Jurkat, Clone E6-1 (cell line): ENCODE measurements around the gene VEZF1. TPM values are rescaled to one million over a fixed set of nuclear protein-coding genes. Genes with fewer than 3 reads are reported as not detected.

ENCODE experiments used
- DNase-seq: peaks from one replicate; pipeline ENCODE4 v3.0.0-alpha.2; 2011; ENCODE audit warnings: low read depth, low spot score
- H3K4me3 ChIP-seq: 2 replicates; pipeline ENCODE4 v1.5.1; 2011; ENCODE audit warnings: mild to moderate bottlenecking, low read length, control low read depth, moderate library complexity
- polyA plus RNA-seq: library from polyadenylated mRNA; unstranded; fragments of >200 nt; gene quantifications from one replicate; pipeline ENCODE4 v1.2.1, GENCODE V29; 2012; ENCODE audit warnings: missing spikeins; ENCODE audit not compliant: insufficient read length, insufficient read depth

Gene VEZF1, protein sequence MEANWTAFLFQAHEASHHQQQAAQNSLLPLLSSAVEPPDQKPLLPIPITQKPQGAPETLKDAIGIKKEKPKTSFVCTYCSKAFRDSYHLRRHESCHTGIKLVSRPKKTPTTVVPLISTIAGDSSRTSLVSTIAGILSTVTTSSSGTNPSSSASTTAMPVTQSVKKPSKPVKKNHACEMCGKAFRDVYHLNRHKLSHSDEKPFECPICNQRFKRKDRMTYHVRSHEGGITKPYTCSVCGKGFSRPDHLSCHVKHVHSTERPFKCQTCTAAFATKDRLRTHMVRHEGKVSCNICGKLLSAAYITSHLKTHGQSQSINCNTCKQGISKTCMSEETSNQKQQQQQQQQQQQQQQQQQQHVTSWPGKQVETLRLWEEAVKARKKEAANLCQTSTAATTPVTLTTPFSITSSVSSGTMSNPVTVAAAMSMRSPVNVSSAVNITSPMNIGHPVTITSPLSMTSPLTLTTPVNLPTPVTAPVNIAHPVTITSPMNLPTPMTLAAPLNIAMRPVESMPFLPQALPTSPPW
- polyA plus RNA-seq = 34.4 TPM

DNA sequence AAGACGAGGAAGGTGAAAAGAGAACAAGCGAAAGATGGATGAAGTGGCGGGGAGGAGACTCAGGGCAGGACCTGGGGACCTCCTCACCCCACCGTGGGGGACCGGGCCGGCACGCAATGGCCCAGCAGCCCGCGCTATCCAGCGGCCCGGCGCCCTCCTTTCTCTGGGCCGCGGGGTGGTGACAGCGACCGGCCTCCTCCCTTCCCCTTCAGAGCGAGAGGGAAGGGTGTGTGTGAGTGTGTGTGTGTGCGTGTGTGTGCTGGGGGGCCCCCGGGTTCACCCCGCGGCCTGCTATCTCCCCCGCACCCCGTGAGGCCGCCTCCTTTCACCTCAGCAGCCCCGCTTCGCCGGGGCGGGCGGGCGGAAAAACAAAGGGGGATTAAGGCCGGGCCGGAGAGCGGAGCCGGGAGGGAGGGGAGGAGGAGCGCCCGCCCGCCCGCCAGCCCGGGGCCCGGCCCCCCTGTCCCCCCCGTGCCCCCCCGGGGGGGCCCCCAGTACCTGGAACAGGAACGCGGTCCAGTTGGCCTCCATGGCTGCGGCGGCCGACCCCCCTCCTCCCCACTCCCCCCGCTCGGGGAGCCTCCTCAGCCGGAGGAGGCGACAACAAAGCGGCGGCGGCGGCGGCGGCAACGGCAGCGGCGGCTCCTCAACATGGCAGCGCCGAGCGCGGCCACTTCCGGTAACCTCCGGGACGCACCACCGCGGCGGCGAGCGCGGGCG, at the start of gene VEZF1:
TSS of gene VEZF1 (minus strand) at position 674 of the 720 bp plus-strand sequence. CDS start at position 531, 143 bp downstream.
- peak within 1 kb of the TSS; percentile 80 for H3K4me3 ChIP-seq
- peak; percentile 41 for DNase-seq

DNA sequence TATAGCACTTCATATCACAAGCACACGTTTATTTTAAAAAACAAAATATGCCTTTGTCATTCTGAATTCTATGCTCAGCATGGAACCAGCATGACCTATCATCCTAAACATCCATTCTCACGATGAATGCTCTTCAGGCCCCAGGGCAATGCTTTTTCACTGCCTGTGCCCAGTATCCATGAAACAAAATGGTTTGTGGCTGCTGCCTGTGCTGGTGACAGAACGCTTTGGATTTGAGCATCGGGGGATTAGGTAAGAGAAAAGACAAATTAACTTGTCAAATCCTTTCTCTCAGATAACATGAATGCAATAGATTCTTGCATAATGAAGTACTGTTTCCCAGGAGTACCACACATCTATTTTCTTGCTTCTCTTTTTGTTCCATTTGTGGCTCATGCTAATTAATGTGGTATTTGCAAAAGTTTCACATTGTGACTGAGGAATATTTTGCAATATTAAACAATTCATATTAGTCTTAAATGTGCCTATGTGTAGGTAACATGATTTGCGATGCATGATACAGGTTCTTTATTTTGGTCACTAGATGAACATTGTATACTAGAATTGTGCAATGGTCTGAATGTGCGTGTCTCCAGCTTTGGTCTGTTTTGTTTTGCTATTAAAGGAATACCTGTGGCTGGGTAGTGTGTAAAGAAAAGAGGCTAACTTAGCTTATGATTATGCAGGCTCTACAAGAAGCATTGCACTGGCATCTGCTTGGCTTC, 44.8 kb upstream of the VEZF1 start:
- no peak for DNase-seq
- H3K4me3 ChIP-seq = no peak overlapping the region

DNA sequence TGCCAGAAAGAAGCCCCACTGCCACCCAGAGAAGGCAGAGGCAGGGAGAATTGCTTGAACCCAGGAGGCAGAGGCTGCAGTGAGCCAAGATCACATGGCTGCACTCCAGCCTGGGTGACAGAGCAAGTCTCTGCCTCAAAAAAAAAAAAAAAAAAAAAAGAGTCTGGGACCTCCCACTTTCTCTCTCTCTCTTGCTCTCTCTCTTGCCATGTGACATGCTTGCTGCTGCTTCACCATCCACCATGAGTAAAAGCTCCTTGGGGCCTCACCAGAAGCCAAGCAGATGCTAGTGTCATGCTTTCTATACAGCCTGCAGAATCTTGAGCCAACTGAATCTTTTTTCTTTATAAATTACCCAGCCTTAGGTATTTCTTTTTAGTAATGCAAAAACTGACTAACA, 40.5 kb upstream of the VEZF1 start:
- DNase-seq = no peak

DNA sequence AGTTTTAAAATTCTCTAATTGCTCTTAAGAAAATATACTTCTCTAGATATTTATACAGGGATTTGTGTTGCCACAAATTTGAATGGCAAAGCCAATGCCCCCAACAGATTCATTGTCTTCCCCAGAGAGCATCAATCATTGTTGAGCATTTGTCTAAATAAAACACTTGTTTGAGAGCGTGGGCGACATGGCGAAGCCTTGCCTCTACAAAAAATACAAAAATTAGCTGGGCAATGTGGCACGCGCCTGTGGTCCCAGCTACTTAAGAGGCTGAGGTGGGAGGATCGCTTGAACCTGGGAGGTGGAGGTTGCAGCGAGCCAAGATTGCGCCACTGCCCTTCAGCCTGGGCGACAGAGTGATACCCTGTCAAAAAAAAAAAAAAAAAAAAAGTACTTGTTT, 32.3 kb upstream of the VEZF1 start:
- DNase-seq = no peak
- no peak overlapping the region for H3K4me3 ChIP-seq

More for the DNA sequence above, 40.5 kb upstream of the VEZF1 start:
- H3K4me3 ChIP-seq = no peak overlapping the region

DNA sequence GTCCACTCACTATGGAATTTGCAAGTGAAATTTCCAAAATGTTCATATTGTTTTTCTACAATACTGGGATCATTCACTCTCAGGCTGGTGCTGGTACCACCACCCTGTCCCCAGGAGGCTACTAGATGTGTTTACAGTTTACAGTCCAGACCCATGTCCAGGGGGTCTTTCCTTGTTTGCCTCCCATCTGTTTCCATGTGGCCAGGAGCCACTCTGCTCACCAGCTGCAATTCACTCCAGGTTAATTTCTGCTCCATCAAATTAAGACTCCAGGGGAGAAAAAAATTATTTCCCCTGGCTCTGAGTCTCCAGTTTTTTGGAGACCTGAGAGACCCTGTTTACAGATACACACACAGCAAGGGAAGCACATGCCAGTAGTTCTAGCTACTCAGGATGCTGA, 31.5 kb upstream of the VEZF1 start:
- no peak overlapping the region for H3K4me3 ChIP-seq
- DNase-seq = no peak

DNA sequence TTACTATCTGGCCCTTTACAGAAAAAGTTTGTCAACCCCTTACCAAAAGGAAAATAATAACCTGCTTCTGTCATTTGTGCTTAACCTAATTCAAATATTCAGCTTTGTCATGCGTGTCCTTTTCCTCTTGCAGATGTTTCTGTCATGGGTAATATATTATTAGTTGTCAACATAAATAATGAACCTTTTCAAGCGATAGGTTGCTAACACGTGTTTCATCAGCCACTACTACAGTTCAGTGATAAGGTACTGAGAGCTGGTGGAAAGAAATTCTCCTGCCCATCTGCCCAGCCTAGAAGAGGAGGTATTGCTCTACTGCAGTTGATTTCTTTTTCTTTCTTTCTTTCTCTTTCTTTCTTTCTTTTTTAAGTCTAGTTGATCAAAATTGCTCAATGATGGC, 31.0 kb upstream of the VEZF1 start:
- H3K4me3 ChIP-seq = no peak overlapping the region
- no peak for DNase-seq

DNA sequence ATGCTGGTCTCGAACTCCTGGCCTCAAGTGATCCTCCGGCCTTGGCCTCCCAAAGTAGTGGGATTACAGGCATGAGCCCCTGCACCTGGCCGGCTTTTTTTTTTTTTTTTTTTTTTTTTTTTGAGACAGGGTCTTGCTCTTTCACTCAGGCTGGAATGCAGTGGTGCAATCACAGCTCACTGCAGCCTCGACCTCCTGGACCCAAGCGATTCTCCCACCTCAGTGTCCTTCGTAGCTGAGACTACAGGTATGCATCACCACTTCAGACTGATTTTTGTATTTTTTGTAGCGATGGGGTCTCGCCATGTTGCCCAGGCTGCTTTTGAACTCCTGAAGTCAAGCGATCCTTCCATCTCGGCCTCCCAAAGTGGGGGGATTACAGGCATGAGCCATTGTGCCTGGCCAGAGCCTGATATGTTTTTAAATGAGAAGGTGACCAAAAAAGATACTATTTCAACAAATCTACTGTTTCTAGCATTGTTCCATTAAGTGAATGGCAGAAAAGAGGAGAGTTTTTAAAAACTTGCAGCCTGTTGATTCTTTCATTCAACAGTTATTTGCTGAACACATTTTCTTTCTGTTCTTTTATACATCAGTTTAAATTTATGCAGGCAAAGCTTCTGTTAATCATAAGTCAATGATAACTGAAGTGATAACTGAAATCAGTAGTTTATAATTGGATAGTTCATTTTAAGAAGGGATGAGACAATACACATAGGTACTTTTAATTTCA, 22.2 kb upstream of the VEZF1 start:
- no peak overlapping the region for H3K4me3 ChIP-seq
- no peak for DNase-seq

DNA sequence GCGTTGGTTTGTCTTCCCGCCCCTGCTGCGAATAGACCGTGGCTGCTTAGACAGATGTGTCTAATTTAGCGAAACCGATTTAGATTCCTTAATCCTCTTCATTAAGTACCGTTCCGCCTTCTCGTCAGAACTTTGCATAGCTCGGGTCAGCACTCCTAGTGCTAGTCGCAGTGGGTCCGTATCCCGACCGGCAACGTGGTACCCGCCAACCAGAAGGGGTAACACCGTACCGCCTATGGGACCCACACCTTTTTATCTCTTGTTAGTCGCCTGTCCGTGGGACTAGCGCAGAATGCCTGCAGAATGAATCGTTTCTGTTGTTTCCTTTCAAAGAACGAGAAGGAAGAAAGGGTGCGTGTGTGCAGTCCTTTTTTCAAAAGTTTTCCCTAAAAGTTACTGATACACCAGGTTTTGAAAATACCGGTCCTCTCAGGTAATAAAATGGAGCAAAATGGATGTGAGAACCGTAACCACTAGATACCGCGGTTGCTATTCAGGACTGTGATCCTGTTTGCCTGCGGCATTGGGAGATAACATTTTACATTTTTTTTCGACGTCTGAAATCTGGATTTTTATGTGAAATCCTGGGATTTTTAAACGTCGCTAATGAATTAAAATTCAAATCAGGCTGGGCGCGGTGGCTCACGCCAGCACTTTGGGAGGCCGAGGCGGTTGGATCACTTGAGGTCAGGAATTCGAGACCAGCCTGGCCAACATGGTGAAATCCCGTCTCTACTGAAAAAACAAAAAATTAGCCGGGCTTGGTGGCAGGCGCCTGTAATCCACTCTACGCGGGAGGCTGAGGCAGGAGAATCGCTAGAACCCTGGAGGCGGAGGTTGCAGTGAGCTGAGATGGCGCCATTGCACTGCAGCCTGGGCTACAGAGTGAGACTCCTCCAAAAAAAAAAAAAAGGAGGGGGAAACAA, 20.0 kb upstream of the VEZF1 start:
- DNase-seq = no peak
- peak overlapping the region; percentile 98 for H3K4me3 ChIP-seq

DNA sequence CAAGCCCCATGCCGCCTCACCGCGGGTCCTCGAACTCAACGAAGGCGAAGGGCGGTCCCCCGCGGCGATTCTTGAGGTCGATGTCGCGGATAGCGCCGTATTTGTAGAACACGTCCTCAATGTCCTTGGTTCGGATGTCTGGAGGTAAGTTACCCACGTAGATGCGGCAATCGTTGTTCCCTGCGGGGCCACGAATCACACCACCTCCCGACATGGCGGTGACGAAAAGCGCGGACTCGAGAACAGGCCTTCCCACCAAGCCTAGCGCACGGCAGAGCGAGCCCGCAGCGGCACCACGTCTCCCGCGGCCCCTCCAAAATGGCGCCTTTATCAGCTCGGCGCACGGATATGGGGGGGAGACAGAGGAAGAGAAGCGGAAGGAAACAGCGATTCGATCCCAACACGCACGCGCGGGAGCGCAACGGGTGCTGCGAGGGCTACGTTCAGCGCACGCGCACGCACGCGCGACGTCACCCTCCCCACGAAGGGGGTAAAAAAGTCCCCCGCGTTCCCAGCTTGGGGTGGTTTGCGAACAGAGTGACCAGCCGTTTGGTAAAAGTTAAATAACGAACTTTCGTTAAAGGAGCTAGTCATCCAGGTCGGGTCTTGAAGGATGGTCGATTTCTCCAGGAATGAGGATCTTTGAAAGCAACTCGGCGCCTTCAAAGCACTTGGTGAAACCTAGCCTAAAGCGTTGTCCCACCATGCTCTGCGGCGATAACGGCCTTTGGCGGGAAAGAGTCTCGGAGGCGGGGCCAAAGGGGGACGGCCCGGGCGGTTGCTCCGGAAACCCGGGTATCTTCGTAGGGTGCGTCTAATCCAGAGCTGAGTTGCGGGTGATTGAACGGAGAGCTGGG, 19.1 kb upstream of the VEZF1 start, which contains the start of gene SRSF1:
TSS of gene SRSF1 (minus strand) at position 323 of the 857 bp plus-strand sequence. CDS start at position 214, 109 bp downstream.
- peak; percentile 99 for DNase-seq
- H3K4me3 ChIP-seq = peak within 1 kb of the TSS; percentile 98

DNA sequence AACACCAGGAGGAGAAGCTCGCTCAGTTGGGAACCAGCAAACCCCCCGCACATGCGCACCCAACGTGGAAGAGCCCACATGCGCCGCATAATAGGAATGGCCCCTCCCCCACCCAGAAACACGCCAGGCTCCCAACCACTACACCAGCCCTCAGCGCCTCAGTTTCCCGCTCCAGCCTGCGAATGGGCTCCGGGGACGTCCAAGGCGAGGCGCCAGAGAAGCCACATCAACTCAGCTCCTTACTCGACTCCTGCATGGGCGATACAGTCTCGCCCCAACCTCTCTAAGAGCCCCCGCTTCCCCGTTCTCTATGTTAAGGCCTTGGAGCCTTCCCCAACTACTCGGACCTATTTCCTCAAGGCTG, 18.5 kb upstream of the VEZF1 start:
- peak overlapping the region; percentile 98 for H3K4me3 ChIP-seq
- DNase-seq = peak; percentile 64

DNA sequence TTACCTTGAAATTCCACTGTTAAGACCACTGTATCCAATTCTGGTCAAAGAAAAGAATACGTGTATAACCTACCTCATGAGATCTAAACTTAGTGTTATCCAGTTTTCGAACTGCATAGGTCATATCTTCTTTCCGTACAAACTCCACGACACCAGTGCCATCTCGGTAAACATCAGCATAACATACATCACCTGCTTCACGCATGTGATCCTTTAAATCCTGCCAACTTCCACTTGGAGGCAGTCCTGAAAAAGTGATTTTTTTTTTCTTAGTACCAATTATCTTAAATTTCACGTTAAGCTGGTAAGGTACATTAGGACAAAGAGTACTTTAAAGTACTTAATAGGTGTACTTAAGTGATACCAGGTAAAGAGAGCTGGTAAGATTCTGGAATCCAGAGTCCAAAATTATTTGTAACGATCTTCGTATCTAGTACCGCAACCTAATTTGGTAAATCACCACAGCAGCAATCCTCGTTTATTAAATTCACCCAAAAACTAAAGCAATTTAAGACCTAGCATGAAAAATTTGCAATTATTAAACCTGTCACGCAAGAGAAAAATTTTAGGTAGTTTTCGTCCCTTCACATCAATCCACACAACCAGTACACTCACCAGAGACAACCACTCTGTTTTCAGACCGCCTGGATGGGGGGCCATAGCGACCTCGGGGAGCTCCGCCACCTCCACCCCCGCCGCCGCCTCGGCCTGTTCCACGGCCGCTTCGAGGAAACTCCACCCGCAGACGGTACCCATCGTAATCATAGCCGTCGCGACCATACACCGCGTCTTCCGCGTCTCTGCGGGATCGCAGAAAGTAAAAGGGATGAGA, 17.9 kb upstream of the VEZF1 start:
- no peak for DNase-seq
- peak overlapping the region; percentile 98 for H3K4me3 ChIP-seq

DNA sequence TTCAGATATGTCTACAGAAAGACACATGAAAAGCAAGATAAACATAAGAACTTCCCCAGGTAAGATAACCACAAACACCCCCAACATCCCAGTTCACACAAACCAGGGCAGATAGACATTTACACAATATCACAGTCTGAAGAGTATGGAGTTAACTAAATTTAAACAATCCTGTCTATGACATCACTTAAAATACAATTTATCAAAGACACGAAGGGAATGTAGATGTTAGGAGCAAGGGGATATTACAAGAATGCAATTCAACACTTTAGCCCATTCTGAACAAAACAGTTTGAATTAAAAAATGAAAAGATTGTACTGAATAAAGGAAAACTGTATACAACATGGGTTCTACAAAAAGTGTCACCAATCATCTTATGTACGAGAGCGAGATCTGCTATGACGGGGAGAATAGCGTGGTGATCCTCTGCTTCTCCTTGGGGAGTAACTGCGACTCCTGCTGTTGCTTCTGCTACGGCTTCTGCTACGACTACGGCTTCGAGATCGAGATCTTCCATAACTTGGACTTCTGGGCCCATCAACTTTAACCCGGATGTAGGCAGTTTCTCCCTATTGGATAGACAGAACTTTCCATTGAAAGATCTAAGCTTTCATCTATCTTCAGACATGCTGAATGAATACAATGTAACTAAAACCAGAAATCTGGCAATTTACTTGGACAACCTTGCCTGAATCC, 17.1 kb upstream of the VEZF1 start:
- DNase-seq = no peak
- peak overlapping the region; percentile 98 for H3K4me3 ChIP-seq

DNA sequence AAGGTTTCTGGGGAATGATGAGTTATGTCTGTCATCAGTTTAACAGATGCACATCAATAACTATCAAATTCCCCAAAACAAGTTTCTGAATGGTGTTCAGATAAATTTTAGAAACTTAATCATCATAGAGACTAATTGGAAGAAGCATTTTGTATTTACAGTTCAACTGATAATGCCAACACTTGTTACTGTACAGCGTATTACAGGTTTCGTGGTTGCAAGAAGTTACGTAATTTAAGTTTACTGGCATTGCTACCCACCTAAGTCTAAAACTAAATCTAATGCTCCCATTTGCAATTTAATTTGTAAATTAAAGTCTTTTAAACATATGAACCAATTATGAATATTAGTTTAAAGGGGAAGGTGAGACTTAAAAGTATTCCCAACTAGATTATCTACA, 16.0 kb upstream of the VEZF1 start:
- no peak overlapping the region for H3K4me3 ChIP-seq
- no peak for DNase-seq

DNA sequence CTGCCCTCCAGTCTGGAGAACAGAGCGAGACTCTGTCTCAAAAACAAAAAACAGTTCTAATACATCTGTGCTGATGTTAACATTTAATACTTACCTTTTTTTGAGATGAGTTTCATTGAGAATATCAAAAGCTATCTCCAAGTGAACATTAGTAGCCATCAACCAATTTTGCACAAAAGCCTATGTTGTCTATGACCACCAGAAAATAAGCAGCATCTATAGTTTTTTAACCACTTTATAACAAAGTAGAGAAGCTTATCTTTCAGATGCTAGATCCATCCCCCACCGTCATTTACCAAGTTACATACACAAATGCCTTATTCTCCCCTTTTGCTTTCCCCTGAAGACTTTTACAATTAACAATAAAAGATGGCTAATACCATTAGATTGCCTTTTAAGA, 14.9 kb upstream of the VEZF1 start:
- no peak for DNase-seq
- no peak overlapping the region for H3K4me3 ChIP-seq

DNA sequence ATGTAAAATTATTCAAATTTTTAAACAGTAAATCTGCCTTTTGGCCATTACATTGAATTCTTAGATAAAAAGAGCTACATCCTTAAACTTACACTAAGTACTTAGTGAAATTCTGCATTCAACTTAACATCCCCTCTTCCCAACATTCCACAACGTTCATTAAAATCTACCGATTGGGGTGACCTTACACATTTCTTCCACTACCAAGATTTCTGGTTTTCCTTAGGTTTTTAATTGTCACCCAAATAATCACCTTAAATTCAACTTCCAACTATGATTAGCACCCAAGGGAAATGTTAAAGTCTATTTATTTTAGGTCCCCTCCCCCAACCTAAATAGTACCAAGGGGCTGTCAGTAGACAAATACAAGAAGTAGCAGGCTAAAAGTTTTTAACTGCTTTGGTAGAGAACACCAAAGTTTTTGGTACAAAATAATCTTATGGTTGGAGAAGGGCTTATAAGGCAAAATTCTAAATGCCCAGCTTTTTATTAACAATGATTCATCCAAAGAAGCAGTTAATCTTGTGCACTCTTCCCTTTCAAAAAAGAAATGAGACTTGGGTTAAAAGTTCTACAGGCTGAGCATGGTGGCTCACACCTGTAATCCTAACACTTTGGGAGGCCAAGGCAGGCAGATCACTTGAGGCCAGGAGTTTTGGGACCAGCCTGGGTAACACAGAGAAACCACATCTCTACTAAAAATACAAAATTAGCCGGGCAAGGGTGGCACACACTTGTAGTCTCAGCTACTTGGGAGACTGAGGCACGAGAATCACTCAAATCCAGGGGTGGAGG, 14.3 kb upstream of the VEZF1 start:
- DNase-seq = no peak
- H3K4me3 ChIP-seq = no peak overlapping the region
